AG10803 (cell line): ENCODE measurements around the gene SYNGR2.

Source experiments
- DNase-seq: peaks from one replicate; pipeline ENCODE4 v3.0.0; 2010; ENCODE audit warnings: low read depth
- H3K4me3 ChIP-seq: 2 replicates; pipeline ENCODE4 v1.5.1; 2011; ENCODE audit warnings: mild to moderate bottlenecking, low read length, control low read depth
- TF ChIP-seq, protein P1 (sequence below): conservative IDR thresholded peaks from 2 replicates; pipeline ENCODE4 v1.5.1; 2011; ENCODE audit warnings: mild to moderate bottlenecking, low read length, control low read depth, inconsistent platforms

The SYNGR2 gene, protein sequence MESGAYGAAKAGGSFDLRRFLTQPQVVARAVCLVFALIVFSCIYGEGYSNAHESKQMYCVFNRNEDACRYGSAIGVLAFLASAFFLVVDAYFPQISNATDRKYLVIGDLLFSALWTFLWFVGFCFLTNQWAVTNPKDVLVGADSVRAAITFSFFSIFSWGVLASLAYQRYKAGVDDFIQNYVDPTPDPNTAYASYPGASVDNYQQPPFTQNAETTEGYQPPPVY

DNA sequence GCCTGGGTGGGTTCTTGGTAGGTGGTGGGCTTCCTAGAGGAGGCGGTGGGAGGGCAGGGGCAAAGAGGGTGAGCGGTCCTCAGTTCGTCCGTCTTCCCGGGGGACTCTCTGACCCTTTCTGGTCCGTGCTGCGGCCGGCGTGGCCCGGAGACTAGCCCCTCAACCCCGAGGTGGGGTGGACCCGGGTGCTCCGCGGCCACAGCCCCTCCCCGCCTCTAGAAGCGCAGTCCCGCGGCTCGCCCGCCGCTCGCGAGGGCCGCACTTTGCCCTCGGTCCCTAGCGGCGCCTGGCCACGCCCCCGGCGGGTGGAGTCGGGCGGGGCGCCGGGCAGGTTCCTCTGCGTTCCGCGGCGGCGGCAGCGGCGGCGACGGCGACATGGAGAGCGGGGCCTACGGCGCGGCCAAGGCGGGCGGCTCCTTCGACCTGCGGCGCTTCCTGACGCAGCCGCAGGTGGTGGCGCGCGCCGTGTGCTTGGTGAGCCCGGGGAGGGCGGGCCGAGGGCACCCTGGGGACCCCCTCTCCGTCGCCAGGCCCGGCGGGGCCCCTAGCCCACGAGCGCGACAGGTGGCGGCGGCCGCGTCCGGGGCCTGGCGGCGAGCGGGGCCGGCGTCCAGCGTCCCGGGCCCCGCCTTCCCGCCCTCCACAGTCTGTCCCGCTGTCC, at the start of gene SYNGR2:
SYNGR2 (plus strand) TSS at position 340 of the 661 bp plus-strand sequence; CDS start at position 376, 36 bp downstream.
- peak; percentile 42 for DNase-seq
- TF ChIP-seq, protein P1, sequence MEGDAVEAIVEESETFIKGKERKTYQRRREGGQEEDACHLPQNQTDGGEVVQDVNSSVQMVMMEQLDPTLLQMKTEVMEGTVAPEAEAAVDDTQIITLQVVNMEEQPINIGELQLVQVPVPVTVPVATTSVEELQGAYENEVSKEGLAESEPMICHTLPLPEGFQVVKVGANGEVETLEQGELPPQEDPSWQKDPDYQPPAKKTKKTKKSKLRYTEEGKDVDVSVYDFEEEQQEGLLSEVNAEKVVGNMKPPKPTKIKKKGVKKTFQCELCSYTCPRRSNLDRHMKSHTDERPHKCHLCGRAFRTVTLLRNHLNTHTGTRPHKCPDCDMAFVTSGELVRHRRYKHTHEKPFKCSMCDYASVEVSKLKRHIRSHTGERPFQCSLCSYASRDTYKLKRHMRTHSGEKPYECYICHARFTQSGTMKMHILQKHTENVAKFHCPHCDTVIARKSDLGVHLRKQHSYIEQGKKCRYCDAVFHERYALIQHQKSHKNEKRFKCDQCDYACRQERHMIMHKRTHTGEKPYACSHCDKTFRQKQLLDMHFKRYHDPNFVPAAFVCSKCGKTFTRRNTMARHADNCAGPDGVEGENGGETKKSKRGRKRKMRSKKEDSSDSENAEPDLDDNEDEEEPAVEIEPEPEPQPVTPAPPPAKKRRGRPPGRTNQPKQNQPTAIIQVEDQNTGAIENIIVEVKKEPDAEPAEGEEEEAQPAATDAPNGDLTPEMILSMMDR = no peak

DNA sequence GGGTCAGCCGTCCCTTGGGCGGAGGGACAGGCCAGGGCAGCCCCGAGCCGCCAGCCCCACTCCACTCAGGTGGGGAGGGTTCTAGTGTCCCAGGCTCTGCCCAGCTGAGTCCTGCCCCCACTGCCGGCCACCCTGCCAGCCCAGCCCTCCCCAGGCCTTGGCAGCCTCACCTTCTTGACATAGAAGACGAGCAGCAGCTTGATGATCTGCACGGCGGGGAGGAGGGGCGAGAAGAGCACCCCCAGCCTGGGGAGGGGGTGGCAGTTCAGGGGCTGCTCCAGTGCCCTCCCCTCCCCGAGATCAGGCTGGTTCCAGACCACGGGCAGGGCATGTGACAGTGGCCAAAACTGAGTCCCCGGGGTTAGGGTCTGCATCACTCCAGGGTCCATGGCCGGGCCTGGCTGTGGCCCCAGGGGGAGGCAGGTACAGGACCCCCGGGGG, 49.6 kb upstream of the SYNGR2 start:
- DNase-seq = no peak
- TF ChIP-seq, protein P1 = no peak
- no peak overlapping the region for H3K4me3 ChIP-seq

More for the DNA sequence above, at the start of gene SYNGR2:
- H3K4me3 ChIP-seq = peak within 1 kb of the TSS; percentile 55

DNA sequence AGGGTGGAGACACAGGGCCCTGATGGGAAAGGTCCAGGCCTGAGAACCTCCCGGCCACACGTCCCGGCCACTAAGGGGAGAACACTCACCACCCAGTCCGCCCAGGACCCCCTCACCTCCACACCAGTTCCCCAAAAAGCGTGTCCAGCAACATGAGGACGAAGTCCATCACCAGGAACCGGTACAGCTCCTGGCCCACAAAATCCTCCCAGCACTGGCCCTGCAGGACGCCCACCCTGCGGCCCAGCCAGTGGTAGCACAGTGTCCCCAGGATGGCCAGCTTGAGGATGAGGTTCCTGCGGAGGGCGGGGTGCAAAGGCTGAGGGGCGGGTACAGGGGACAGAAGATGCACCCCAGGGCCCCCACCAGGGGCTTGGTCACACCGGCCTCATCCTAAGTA, 47.8 kb upstream of the SYNGR2 start:
- TF ChIP-seq, protein P1 = no peak
- DNase-seq = no peak
- H3K4me3 ChIP-seq = no peak overlapping the region

DNA sequence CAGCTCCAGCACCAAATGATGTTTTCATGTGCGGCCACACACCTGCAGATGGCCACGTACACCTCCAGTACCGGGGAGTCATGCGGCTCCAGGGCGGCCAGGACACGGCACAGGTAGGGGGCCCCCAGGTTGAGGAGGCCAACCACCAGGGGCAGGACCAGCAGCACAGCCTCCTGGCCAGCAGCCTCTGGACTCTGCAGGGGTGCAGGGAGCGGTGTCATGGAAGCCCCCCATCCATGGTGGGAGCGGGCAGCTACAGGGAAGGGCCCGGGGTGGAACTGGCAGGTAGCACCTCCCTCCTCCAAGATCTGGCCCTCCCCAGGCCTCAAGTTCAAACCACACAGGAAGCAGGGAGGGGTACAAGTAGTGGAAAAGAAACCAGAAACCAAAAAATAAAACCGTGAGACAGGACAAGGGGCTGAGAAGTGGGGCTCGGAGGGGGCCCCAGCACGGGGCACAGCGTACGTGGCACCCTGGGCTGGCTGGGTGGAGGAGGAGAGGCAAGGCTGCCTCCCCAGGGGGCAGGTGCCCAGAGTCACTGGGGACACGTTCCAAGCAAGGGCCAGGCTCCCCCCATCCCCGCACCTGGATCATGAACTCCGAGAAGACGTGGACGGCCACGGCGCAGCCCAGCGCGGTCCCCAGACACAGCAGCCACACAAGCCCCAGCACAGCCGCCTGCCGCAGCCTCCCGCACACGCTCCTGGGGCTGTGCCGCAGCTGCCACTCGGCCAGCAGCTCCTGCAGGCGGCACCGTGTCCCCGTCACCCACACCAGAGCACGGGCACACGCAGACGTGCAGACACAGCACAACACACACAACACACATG, 47.2 kb upstream of the SYNGR2 start:
- H3K4me3 ChIP-seq = no peak overlapping the region
- TF ChIP-seq, protein P1 = no peak
- no peak for DNase-seq

DNA sequence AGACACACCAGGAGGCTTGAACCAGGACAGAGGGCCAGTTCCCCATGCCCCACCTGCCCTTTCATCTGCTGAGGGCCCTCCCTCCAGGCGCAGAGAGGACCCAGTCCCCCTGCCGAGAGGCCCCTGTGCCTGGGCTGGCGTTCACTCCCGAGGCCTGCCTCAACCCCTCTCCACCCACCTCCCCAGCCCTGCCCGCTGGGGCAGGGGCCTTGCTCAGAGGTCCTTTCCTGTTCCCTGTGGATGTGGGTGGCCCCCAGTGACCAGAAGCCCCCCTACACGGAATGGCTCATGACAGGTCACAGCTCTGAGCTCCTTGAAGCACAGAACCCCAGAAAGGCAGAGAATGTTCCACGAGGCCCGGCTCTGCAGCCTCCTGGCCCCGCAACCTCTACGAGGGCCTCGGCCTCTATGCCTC, 46.6 kb upstream of the SYNGR2 start:
- DNase-seq = no peak
- TF ChIP-seq, protein P1 = no peak
- H3K4me3 ChIP-seq = no peak overlapping the region

DNA sequence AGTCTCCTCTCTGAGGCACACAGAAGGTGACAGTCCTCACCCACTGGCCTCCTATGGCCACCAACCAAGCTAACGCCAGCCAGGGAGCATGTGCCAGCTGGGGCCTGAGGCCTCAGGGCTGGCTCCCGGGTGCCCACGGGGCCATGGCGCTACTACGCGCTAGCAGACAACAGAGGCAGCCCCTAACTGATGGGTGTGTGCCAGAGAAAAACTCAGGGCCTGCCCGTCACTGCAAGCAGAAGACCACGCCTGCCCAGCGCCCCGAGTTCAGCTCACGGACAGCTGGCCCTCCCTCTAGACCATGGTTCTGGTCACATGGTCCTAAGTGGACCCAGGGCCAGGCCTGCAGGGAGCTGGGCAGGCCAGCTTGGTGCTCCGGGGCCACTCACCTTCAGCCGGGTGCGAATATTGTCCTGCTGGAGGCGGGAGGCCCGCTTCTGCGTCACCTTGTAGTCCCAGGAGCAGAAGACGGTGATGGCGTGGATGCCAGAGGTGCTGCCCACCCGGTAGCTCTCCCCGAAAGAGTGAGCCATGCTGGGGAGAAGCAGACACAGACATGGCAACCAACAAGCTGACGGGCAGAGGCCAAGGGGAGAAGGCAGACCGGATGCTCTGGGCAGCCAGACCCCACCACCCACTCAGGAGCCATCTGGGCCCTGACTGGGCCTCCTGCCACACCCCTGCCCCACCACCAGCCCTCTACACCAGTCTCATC, 46.0 kb upstream of the SYNGR2 start:
- no peak for DNase-seq
- H3K4me3 ChIP-seq = no peak overlapping the region
- TF ChIP-seq, protein P1 = no peak
